Measurements from ENCODE around the gene NSUN4. TPM values are rescaled to one million over a fixed set of nuclear protein-coding genes. Genes with fewer than 3 reads are reported as not detected.

NSUN4 gene
- polyA plus RNA-seq, 3 donors, result 8.5 to 12.8 (median 10.4) TPM

DNA sequence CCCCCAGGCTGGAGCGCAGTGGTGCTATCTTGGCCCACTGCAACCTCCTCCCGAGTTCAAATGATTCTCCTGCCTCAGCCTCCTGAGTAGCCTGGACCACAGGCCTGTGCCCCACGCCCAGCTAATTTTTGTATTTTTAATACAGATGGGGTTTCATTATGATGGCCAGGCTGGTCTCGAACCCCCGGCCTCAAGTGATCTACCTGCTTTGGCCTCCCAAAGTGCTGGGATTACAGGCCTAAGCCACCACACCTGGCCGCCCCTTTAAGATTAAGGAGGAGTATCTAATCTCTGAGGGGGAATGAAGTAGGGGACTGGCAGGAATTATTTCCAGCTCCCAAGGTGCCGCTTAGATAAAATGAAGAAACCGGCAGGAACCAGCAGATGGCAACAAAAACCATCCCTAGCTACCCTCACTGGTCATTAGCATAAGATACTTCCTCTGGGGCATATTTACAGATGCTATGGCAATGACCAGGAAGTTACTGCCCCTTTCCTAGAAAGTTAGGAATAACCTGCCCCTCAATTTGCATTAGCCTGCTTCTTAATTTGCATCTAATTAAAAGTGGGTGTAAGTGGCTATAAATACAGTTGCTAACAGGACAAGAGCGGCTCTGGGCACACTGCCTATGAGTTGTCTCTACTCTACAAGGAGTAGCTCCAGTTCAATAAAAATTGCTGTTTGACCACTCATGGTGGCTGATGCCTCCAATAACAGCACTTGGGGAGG lies 7.1 kb upstream of the NSUN4 start:
- TF ChIP-seq, protein P1, sequence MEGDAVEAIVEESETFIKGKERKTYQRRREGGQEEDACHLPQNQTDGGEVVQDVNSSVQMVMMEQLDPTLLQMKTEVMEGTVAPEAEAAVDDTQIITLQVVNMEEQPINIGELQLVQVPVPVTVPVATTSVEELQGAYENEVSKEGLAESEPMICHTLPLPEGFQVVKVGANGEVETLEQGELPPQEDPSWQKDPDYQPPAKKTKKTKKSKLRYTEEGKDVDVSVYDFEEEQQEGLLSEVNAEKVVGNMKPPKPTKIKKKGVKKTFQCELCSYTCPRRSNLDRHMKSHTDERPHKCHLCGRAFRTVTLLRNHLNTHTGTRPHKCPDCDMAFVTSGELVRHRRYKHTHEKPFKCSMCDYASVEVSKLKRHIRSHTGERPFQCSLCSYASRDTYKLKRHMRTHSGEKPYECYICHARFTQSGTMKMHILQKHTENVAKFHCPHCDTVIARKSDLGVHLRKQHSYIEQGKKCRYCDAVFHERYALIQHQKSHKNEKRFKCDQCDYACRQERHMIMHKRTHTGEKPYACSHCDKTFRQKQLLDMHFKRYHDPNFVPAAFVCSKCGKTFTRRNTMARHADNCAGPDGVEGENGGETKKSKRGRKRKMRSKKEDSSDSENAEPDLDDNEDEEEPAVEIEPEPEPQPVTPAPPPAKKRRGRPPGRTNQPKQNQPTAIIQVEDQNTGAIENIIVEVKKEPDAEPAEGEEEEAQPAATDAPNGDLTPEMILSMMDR (IDR thresholded peaks at IDR 0.05), result peak; percentile 70
- Histone ChIP-seq H3K4me1 (ENCODE audit: control insufficient read depth in 1 of 2, insufficient read depth in 2 of 2, low read length in 2 of 2) (peaks cover 2 to 8% of the 10 kb centered on the region in 2 donors), H2AFZ (ENCODE audit: insufficient read depth, low read depth, low read length, poor library complexity, severe bottlenecking) (no peak overlapping the region), H3K79me2 (ENCODE audit: insufficient read depth, low read length) (no peaks in the 10 kb centered on the region), H3K27ac (ENCODE audit: low read depth in 1 of 2, low read length in 2 of 2) (no peak overlapping the region), H3K36me3 (replicated peaks in 1 of 2; ENCODE audit: control insufficient read depth in 1 of 2, insufficient read depth in 2 of 2, low read length in 2 of 2) (no peaks in the 10 kb centered on the region), H3K4me2 (replicated peaks; ENCODE audit: extremely low read depth, low read length, poor library complexity, severe bottlenecking) (no peak overlapping the region), H3K27me3 (ENCODE audit: control insufficient read depth in 2 of 2, insufficient read depth in 2 of 2, low read length in 2 of 2) (no peaks in the 10 kb centered on the region), H3K9ac (ENCODE audit: insufficient read depth, low read length, poor library complexity, severe bottlenecking) (no peak overlapping the region), H3K4me3 (replicated peaks in 1 of 3; ENCODE audit: low read depth in 2 of 3, low read length in 3 of 3) (no peak overlapping the region), H3K9me3 (replicated peaks in 1 of 2; ENCODE audit: control insufficient read depth in 1 of 2, insufficient read depth in 1 of 2, low read length in 2 of 2) (no peaks in the 10 kb centered on the region), H4K20me1 (ENCODE audit: insufficient read depth, low read length) (no peaks in the 10 kb centered on the region)
- 90% methylated on average over 6 of the region's 9 CpGs for WGBS (ENCODE audit: insufficient coverage)
- Mint-ChIP-seq H3K9me3 (peaks cover 0 to 2% (median 0%) of the 10 kb centered on the region in 7 donors), H3K4me3 (no peak overlapping the region), H3K4me1 (peaks cover 4% of the 10 kb centered on the region), H3K27me3 (ENCODE audit: low read depth in 3 of 3) (peaks cover 0 to 3% (median 0%) of the 10 kb centered on the region in 3 donors), H3K36me3 (no peaks in the 10 kb centered on the region), H3K27ac (peak overlapping the region in 2 of 7 donors; percentile 21 to 78)
- peak; percentile 53 to 84 (median 76) for DNase-seq
- intact Hi-C loops (cut with micrococcal nuclease), result loop anchor here (2.0 to 10.0 kb wide), 3 partner anchors 15 to 194 kb away; no protein-coding TSS in a partner anchor

DNA sequence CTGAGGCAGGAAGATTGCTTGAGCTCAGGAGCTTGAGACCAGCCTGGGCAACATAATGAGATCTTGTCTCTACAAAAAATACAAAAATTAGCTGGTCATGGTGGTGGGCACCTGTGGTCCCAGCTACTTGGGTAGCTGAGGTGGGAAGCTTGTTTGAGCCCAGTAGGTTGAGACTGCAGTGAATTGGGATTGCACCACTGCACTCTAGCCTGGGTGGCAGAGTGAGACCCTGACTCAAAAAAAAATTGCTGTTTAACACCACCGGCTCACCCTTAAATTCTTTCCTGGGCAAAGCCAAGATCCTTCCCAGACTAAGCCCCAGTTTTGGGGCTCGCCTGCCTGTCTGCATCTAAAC lies 6.6 kb upstream of the NSUN4 start:
- Histone ChIP-seq H3K36me3 (replicated peaks in 1 of 2; ENCODE audit: control insufficient read depth in 1 of 2, insufficient read depth in 2 of 2, low read length in 2 of 2) (no peaks in the 10 kb centered on the region), H2AFZ (ENCODE audit: insufficient read depth, low read depth, low read length, poor library complexity, severe bottlenecking) (no peak overlapping the region), H3K27ac (ENCODE audit: low read depth in 1 of 2, low read length in 2 of 2) (no peak overlapping the region), H4K20me1 (ENCODE audit: insufficient read depth, low read length) (no peaks in the 10 kb centered on the region), H3K9me3 (replicated peaks in 1 of 2; ENCODE audit: control insufficient read depth in 1 of 2, insufficient read depth in 1 of 2, low read length in 2 of 2) (no peaks in the 10 kb centered on the region), H3K4me3 (replicated peaks in 1 of 3; ENCODE audit: low read depth in 2 of 3, low read length in 3 of 3) (no peak overlapping the region), H3K9ac (ENCODE audit: insufficient read depth, low read length, poor library complexity, severe bottlenecking) (no peak overlapping the region), H3K79me2 (ENCODE audit: insufficient read depth, low read length) (no peaks in the 10 kb centered on the region), H3K4me1 (ENCODE audit: control insufficient read depth in 1 of 2, insufficient read depth in 2 of 2, low read length in 2 of 2) (peaks cover 2 to 8% of the 10 kb centered on the region in 2 donors), H3K4me2 (replicated peaks; ENCODE audit: extremely low read depth, low read length, poor library complexity, severe bottlenecking) (no peak overlapping the region), H3K27me3 (ENCODE audit: control insufficient read depth in 2 of 2, insufficient read depth in 2 of 2, low read length in 2 of 2) (no peaks in the 10 kb centered on the region)
- no peak for DNase-seq
- peaks cover 4% of the 10 kb centered on the region for H3K4me1 Mint-ChIP-seq
- peaks cover 0 to 2% (median 0%) of the 10 kb centered on the region in 7 donors for H3K9me3 Mint-ChIP-seq
- no peaks in the 10 kb centered on the region for H3K36me3 Mint-ChIP-seq
- no peak overlapping the region for H3K27ac Mint-ChIP-seq
- H3K4me3 Mint-ChIP-seq, result no peak overlapping the region
- intact Hi-C loops (cut with micrococcal nuclease), result loop anchor here (5.0 to 10.0 kb wide), 2 partner anchors 191 to 193 kb away; no protein-coding TSS in a partner anchor
- 90% methylated on average over 2 of the region's 2 CpGs for WGBS (ENCODE audit: insufficient coverage)
- TF ChIP-seq, protein P1 (IDR thresholded peaks at IDR 0.05), result no peak
- peaks cover 0 to 3% (median 0%) of the 10 kb centered on the region in 3 donors for H3K27me3 Mint-ChIP-seq (ENCODE audit: low read depth in 3 of 3)
